ENCODE data around the gene SMIM13.

- no peak for TF ChIP-seq CTCF (IDR thresholded peaks at IDR 0.05; ENCODE audit: low read depth, low read length)
- no peak for TF ChIP-seq EZH2phosphoT487 (IDR thresholded peaks at IDR 0.05; ENCODE audit: low read depth)
Observed at GRCh38 chr6:11183761-11184362, 90.2 kb downstream of the SMIM13 start.
